Measurements from ENCODE around the gene ZSCAN4. TPM values are rescaled to one million over a fixed set of nuclear protein-coding genes. Genes with fewer than 3 reads are reported as not detected.

The ZSCAN4 gene
- total RNA-seq, 6 experiments from 2014 or later = not detected

DNA sequence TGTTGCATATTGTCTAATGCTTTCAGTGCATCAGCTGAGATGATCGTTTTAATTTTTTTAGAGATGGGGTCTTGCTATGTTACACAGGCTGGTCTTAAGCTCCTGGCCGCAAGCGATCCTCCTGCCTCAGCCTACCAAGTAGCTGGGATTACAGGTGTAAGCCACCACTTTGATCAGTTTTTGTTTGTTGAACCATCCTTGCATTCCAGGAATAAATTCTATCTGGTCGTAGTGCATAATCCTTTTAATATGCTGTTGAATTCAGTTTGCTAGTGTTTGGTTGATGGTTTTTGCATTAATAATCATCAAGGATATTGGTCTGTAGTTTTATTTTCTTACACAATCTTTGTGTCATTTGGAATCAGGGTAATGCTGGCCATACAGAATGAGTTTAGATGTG, 31.4 kb upstream of the ZSCAN4 start:
- Mint-ChIP-seq H3K4me3 (no peak overlapping the region), H3K9me3 (peaks cover 65% of the 10 kb centered on the region), H3K4me1 (ENCODE audit: low read depth) (peaks cover 21% of the 10 kb centered on the region), H3K27me3 (ENCODE audit: insufficient read depth) (no peaks in the 10 kb centered on the region), H3K27ac (no peak overlapping the region), H3K36me3 (ENCODE audit: low read depth) (peaks cover 88% of the 10 kb centered on the region)
- DNase-seq = no peak
- TF ChIP-seq, protein P1, sequence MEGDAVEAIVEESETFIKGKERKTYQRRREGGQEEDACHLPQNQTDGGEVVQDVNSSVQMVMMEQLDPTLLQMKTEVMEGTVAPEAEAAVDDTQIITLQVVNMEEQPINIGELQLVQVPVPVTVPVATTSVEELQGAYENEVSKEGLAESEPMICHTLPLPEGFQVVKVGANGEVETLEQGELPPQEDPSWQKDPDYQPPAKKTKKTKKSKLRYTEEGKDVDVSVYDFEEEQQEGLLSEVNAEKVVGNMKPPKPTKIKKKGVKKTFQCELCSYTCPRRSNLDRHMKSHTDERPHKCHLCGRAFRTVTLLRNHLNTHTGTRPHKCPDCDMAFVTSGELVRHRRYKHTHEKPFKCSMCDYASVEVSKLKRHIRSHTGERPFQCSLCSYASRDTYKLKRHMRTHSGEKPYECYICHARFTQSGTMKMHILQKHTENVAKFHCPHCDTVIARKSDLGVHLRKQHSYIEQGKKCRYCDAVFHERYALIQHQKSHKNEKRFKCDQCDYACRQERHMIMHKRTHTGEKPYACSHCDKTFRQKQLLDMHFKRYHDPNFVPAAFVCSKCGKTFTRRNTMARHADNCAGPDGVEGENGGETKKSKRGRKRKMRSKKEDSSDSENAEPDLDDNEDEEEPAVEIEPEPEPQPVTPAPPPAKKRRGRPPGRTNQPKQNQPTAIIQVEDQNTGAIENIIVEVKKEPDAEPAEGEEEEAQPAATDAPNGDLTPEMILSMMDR (IDR thresholded peaks at IDR 0.05) = no peak

GRCh38 chr19:57641715-57642234, 27.0 kb upstream of the ZSCAN4 start:
- H3K4me3 Mint-ChIP-seq = no peak overlapping the region
- H3K9me3 Mint-ChIP-seq = peaks cover 57% of the 10 kb centered on the region
- H3K4me1 Mint-ChIP-seq (ENCODE audit: low read depth) = no peaks in the 10 kb centered on the region
- no peak for DNase-seq
- no peak overlapping the region for H3K27ac Mint-ChIP-seq
- H3K36me3 Mint-ChIP-seq (ENCODE audit: low read depth) = peaks cover 74% of the 10 kb centered on the region
- H3K27me3 Mint-ChIP-seq (ENCODE audit: insufficient read depth) = no peaks in the 10 kb centered on the region
- TF ChIP-seq, protein P1 (IDR thresholded peaks at IDR 0.05) = no peak

DNA sequence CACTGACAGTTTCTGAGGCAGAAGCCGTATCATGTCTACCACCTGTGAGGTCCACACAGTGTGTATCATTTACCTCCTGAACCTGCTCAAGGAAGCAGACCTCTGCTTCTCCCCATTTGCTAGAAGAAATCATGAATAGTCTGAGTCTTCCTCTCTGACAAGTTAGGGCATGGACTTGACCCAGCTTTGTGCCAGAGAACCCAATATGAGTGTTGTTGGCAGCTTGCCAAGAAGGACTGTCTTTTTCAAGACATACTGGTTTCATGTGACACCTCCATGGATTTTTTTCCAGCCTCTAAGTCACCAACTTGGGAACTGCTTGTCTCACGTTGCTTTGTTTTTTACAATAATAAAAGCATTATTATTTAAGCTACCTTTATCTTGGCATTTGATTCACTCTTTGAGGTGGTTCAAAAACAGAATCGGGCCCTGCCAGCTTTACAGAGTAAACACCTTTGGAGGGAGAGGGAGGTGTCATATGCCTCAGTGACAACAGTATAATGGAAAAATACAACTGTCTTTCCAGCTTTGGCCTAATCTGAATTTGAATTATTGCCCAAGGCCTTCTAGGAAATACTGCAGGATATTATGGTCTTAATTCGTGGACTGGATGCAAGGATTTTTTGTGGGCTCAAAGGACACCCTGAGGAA, 26.2 kb upstream of the ZSCAN4 start:
- Mint-ChIP-seq H3K27ac (no peak overlapping the region), H3K4me1 (ENCODE audit: low read depth) (no peaks in the 10 kb centered on the region), H3K27me3 (ENCODE audit: insufficient read depth) (no peaks in the 10 kb centered on the region), H3K9me3 (peaks cover 49% of the 10 kb centered on the region), H3K4me3 (no peak overlapping the region), H3K36me3 (ENCODE audit: low read depth) (peaks cover 67% of the 10 kb centered on the region)
- no peak for DNase-seq
- TF ChIP-seq, protein P1 (IDR thresholded peaks at IDR 0.05) = no peak

DNA sequence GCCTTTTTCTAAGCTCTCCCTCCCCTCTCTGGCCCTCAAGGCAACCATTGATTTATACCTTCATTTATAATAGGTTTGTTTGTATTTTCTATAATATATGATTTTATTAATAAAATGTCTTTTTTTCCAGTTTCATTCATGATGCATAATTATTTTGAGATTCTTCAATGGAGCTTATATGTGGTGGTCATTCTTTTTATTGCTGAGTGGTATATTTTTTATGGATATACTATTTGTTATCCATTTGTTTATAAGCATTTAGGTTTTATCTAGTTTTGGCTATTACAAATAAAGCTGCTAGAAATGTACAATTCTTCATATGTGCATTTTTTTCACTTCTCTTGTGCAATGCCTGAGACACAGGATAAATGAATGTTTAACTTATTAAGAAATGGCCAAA, 25.0 kb upstream of the ZSCAN4 start:
- peaks cover 54% of the 10 kb centered on the region for H3K36me3 Mint-ChIP-seq (ENCODE audit: low read depth)
- no peak overlapping the region for H3K27ac Mint-ChIP-seq
- H3K4me3 Mint-ChIP-seq = no peak overlapping the region
- peaks cover 37% of the 10 kb centered on the region for H3K9me3 Mint-ChIP-seq
- TF ChIP-seq, protein P1 (IDR thresholded peaks at IDR 0.05) = no peak
- no peak for DNase-seq
- no peaks in the 10 kb centered on the region for H3K4me1 Mint-ChIP-seq (ENCODE audit: low read depth)
- no peaks in the 10 kb centered on the region for H3K27me3 Mint-ChIP-seq (ENCODE audit: insufficient read depth)

GRCh38 chr19:57648331-57649003, 20.3 kb upstream of the ZSCAN4 start:
- Mint-ChIP-seq H3K27ac (no peak overlapping the region), H3K36me3 (ENCODE audit: low read depth) (peaks cover 7% of the 10 kb centered on the region), H3K4me3 (no peak overlapping the region), H3K4me1 (ENCODE audit: low read depth) (peaks cover 5% of the 10 kb centered on the region; the same call in 1 of the 2 replicates), H3K9me3 (peaks cover 16% of the 10 kb centered on the region), H3K27me3 (ENCODE audit: insufficient read depth) (peaks cover 2% of the 10 kb centered on the region; the same call in 1 of the 2 replicates)
- DNase-seq = no peak
- TF ChIP-seq, protein P1 (IDR thresholded peaks at IDR 0.05) = no peak
